DND-41 (cell line): Measurements from ENCODE around the gene RPS6KA1.

ENCODE experiments used
- ATAC-seq: fragments of 200-7000 bp; cut with Tn5 transposase; 3 replicates; pipeline ENCODE4 v1.9.1; 2021; ENCODE audit warnings: low read depth; ENCODE audit not compliant: insufficient read depth
- DNase-seq: peaks from one replicate; pipeline ENCODE4 v3.0.0-alpha.2; 2020
- H2AFZ ChIP-seq: 2 replicates; pipeline ENCODE4 v1.6.0; 2012; ENCODE audit warnings: low read depth, low read length
- H3K27ac ChIP-seq: 2 replicates; pipeline ENCODE4 v1.5.1; 2012; ENCODE audit warnings: low read length, inconsistent platforms
- H3K27me3 ChIP-seq: fragments of 200-600 bp; sonication (generic); 2 replicates; pipeline ENCODE4 v1.6.0; 2012; ENCODE audit warnings: low read length, mild to moderate bottlenecking, inconsistent platforms; ENCODE audit not compliant: insufficient read depth, poor library complexity
- H3K36me3 ChIP-seq: 2 replicates; pipeline ENCODE4 v1.5.1; 2012; ENCODE audit warnings: low read length, inconsistent platforms; ENCODE audit not compliant: insufficient read depth
- H3K4me1 ChIP-seq: 2 replicates; pipeline ENCODE4 v1.5.1; 2012; ENCODE audit warnings: mild to moderate bottlenecking, low read length; ENCODE audit not compliant: insufficient read depth
- H3K4me2 ChIP-seq: 2 replicates; pipeline ENCODE4 v1.6.0; 2012; ENCODE audit warnings: mild to moderate bottlenecking, moderate library complexity, low read length, inconsistent platforms; ENCODE audit not compliant: insufficient read depth
- H3K4me3 ChIP-seq, 2 experiments: fragments of 200-600 bp in 1 of 2; shearing (Covaris generic) in 1 of 2; 2 replicates each; pipeline ENCODE4 v1.5.1; 2012 to 2016; ENCODE audit warnings: inconsistent platforms in 2 of 2, low read length in 2 of 2, mild to moderate bottlenecking in 2 of 2, low read depth in 1 of 2, moderate library complexity in 1 of 2
- H3K79me2 ChIP-seq: 2 replicates; pipeline ENCODE4 v1.6.0; 2012; ENCODE audit warnings: low read length, inconsistent platforms; ENCODE audit not compliant: insufficient read depth
- H3K9ac ChIP-seq: 2 replicates; pipeline ENCODE4 v1.6.0; 2012; ENCODE audit warnings: low read depth, mild to moderate bottlenecking, inconsistent platforms, low read length, moderate library complexity
- H3K9me3 ChIP-seq: 2 replicates; pipeline ENCODE4 v1.5.1; 2012; ENCODE audit warnings: low read length, moderate library complexity, mild to moderate bottlenecking, inconsistent platforms; ENCODE audit not compliant: insufficient read depth, severe bottlenecking
- H4K20me1 ChIP-seq: 2 replicates; pipeline ENCODE4 v1.6.0; 2012; ENCODE audit warnings: low read length; ENCODE audit not compliant: insufficient read depth
- EZH2 ChIP-seq: IDR thresholded peaks from 3 replicates; pipeline ENCODE4 v1.6.1; 2012; ENCODE audit warnings: borderline replicate concordance, low read depth, mild to moderate bottlenecking, moderate library complexity, low read length, inconsistent platforms; ENCODE audit not compliant: severe bottlenecking
- TF ChIP-seq, protein P1 (sequence below): IDR thresholded peaks from 2 replicates; pipeline ENCODE4 v1.5.1; 2012; ENCODE audit warnings: borderline replicate concordance, low read length, moderate library complexity, mild to moderate bottlenecking; ENCODE audit not compliant: poor library complexity, severe bottlenecking; ENCODE audit errors: extremely low read depth

The RPS6KA1 gene

DNA sequence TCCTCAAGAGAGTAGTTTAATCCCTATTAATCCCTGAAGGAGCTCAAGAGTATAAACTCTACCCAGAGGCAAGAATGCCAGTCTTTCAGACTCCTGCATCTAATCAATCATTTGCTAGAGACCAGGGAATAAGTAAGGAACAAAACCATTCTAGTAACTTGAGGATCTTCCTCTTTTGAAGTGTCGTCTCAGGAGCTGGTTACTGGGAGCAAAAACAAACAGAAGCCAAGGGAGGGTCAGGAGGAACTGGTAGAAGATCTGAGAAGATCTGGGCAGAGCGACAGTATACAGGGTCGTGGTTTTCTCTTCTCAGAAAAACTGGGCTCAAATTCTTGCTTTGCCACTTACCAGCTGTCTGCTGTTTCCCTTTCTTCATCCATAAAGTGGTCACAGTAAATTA lies 69.3 kb downstream of the RPS6KA1 start:
- DNase-seq (no peak), ATAC-seq (peak; percentile 62)
- no peaks in the 10 kb centered on the region for H3K36me3 ChIP-seq
- H3K4me1 ChIP-seq, result peaks cover 13% of the 10 kb centered on the region
- no peaks in the 10 kb centered on the region for H4K20me1 ChIP-seq
- H3K4me3 ChIP-seq, result no peak overlapping the region
- no peaks in the 10 kb centered on the region for H3K9me3 ChIP-seq
- TF ChIP-seq, protein P1, sequence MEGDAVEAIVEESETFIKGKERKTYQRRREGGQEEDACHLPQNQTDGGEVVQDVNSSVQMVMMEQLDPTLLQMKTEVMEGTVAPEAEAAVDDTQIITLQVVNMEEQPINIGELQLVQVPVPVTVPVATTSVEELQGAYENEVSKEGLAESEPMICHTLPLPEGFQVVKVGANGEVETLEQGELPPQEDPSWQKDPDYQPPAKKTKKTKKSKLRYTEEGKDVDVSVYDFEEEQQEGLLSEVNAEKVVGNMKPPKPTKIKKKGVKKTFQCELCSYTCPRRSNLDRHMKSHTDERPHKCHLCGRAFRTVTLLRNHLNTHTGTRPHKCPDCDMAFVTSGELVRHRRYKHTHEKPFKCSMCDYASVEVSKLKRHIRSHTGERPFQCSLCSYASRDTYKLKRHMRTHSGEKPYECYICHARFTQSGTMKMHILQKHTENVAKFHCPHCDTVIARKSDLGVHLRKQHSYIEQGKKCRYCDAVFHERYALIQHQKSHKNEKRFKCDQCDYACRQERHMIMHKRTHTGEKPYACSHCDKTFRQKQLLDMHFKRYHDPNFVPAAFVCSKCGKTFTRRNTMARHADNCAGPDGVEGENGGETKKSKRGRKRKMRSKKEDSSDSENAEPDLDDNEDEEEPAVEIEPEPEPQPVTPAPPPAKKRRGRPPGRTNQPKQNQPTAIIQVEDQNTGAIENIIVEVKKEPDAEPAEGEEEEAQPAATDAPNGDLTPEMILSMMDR, result no peak
- TF ChIP-seq EZH2, result no peak
- H3K79me2 ChIP-seq, result no peaks in the 10 kb centered on the region
- H3K9ac ChIP-seq, result no peak overlapping the region
- H2AFZ ChIP-seq, result no peak overlapping the region
- H3K27ac ChIP-seq, result no peak overlapping the region
- peaks cover 6% of the 10 kb centered on the region for H3K27me3 ChIP-seq
- H3K4me2 ChIP-seq, result no peak overlapping the region

DNA sequence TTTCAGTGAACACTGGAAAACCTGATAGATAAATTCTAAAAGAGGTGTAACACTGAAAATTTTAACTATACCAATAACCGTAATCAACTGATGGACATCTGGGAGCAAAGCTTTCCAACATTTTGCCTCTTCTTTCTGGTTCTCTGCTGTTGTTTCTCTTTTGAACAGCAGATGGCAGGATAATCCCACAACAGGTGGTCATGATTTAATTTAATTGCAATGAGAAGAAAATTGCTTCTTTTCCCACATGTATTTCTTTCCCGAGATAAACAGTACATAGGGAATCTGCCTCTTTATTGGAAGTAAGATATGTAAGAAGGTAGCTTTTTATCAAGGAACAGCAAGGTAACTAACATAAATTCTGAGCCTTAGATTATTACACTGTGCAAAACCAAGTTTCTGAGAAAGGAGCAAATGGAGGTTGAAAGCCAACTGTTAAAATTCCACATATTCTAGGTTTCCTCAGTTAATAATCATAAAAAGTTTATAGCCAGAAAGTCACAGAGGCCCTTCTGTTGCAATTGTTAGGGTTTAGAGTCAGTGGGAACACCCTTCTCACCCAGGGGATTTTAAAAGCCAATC lies 72.9 kb downstream of the RPS6KA1 start:
- Histone ChIP-seq H3K36me3 (no peaks in the 10 kb centered on the region), H4K20me1 (no peaks in the 10 kb centered on the region), H3K4me1 (peaks cover 13% of the 10 kb centered on the region), H3K9me3 (no peaks in the 10 kb centered on the region), H3K9ac (no peak overlapping the region), H3K79me2 (no peaks in the 10 kb centered on the region), H3K27ac (no peak overlapping the region), H3K27me3 (peaks cover 14% of the 10 kb centered on the region), H3K4me3 (no peak overlapping the region), H3K4me2 (no peak overlapping the region), H2AFZ (no peak overlapping the region)
- no peak for TF ChIP-seq EZH2
- TF ChIP-seq, protein P1, result peak; percentile 96
- DNase-seq, result peak; percentile 61
- ATAC-seq, result peak; percentile 64; the same call in 2 of the 3 replicates

DNA sequence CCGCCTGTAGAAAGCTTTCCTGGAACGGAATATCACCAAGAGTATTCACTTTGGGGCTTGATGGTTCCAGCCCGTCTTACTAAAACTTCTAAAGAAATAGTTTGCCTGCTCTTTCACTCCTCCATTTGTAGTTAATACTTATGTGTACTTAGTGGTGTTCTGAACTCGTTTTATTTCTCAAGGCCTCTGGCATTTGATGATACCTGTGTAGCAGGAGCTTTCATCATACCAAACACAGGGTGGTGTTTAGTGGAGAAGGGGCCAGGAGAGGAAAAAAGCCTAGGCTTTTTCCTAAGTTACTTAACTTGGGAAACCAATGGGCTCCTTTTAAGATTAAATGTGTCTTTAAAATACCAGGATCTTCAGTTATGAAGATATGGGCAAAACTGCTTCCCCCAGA lies 74.3 kb downstream of the RPS6KA1 start:
- H4K20me1 ChIP-seq, result no peaks in the 10 kb centered on the region
- H2AFZ ChIP-seq, result no peak overlapping the region

More for the DNA sequence above, 74.3 kb downstream of the RPS6KA1 start:
- Histone ChIP-seq H3K36me3 (no peaks in the 10 kb centered on the region), H3K27ac (no peak overlapping the region), H3K4me2 (no peak overlapping the region), H3K9me3 (no peaks in the 10 kb centered on the region), H3K4me1 (peaks cover 5% of the 10 kb centered on the region), H3K79me2 (no peaks in the 10 kb centered on the region), H3K4me3 (no peak overlapping the region), H3K27me3 (peaks cover 14% of the 10 kb centered on the region), H3K9ac (no peak overlapping the region)
- TF ChIP-seq EZH2, result no peak
- TF ChIP-seq, protein P1, result no peak
- ATAC-seq (no peak), DNase-seq (no peak)
